Measurements from ENCODE around the gene TMTC4.

DNA sequence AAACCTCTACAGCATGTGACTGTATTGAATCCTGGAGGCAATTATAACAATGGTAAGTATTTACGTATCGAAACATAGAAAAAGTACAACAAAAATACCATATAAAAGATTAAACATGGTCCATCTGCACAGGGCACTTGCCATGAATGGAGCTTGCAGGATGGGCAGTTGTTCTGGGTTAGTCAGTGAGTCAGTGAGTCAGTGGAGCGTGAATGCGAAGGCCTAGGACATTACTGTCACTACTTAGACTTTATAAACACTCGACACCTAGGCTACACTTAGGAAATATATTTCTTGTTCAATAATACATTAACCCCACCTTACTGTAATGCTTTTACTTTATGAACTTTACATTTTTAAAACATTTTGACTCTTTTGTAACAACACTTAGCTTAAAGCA lies 35.6 kb upstream of the TMTC4 start:
- TF ChIP-seq, protein P1, sequence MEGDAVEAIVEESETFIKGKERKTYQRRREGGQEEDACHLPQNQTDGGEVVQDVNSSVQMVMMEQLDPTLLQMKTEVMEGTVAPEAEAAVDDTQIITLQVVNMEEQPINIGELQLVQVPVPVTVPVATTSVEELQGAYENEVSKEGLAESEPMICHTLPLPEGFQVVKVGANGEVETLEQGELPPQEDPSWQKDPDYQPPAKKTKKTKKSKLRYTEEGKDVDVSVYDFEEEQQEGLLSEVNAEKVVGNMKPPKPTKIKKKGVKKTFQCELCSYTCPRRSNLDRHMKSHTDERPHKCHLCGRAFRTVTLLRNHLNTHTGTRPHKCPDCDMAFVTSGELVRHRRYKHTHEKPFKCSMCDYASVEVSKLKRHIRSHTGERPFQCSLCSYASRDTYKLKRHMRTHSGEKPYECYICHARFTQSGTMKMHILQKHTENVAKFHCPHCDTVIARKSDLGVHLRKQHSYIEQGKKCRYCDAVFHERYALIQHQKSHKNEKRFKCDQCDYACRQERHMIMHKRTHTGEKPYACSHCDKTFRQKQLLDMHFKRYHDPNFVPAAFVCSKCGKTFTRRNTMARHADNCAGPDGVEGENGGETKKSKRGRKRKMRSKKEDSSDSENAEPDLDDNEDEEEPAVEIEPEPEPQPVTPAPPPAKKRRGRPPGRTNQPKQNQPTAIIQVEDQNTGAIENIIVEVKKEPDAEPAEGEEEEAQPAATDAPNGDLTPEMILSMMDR (IDR thresholded peaks at IDR 0.05): no peak
- TF ChIP-seq POLR2A (IDR thresholded peaks at IDR 0.05): no peak

Data from tibial nerve (tissue), 3 donors.